Measurements from ENCODE around the gene ITPA. TPM values are rescaled to one million over a fixed set of nuclear protein-coding genes. Genes with fewer than 3 reads are reported as not detected.
A peak's percentile ranks its signal among the peaks of the same experiment; 100 is the strongest.

Gene ITPA
- total RNA-seq, 1 donor from 2014 or later, result 40.9 TPM

DNA sequence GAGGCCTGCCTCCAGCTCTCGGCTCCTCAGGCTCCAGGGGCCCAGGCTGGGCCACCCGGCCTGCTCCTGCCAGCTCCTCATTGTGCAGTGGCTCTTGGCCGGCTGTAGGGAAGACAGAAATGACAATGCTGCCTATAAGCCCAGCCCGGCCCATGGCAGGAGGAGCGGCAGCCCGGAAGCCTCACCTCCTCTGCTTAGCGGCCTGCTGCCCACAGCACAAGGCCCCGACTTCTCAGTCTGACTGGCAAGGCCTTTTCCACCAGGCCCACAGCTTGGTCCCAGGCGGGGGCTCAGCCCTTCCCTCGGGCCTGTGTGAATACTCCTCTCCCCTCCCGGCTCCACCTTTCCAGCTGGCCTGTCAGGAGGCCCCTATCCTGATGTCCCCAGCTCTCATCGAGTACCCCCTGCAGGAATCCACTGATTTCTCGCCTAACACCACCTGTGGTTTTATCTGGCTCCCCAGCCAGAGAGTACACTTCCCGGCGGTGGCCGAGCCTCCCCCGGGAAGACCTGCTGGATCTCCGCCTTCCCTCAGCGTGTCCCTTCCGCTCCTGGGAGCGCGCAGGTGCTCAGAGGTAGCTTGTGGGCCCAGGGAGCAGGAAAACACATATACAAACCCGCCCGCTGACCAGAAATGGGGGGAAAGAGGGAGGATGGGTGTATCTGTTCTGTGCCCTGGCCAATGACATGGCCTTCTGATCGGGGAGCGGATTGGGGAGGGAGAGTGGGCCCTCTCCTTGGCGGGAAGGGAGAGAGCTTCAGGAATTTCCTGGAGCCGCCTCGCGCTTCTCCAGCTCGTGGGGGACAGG lies 5.8 kb upstream of the ITPA start:
- H3K27me3 ChIP-seq (ENCODE audit: low read depth), result no peaks in the 10 kb centered on the region
- intact Hi-C loops (cut with DNase I), result no loop called here
- DNase-seq (no peak), ATAC-seq (peak; percentile 47 to 65)
- TF ChIP-seq, protein P1, sequence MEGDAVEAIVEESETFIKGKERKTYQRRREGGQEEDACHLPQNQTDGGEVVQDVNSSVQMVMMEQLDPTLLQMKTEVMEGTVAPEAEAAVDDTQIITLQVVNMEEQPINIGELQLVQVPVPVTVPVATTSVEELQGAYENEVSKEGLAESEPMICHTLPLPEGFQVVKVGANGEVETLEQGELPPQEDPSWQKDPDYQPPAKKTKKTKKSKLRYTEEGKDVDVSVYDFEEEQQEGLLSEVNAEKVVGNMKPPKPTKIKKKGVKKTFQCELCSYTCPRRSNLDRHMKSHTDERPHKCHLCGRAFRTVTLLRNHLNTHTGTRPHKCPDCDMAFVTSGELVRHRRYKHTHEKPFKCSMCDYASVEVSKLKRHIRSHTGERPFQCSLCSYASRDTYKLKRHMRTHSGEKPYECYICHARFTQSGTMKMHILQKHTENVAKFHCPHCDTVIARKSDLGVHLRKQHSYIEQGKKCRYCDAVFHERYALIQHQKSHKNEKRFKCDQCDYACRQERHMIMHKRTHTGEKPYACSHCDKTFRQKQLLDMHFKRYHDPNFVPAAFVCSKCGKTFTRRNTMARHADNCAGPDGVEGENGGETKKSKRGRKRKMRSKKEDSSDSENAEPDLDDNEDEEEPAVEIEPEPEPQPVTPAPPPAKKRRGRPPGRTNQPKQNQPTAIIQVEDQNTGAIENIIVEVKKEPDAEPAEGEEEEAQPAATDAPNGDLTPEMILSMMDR (IDR thresholded peaks at IDR 0.05), result no peak
- peak overlapping the region; percentile 99 for H3K4me3 ChIP-seq
- H3K27ac ChIP-seq, result peak overlapping the region; percentile 92
- H3K4me1 ChIP-seq, result peaks cover 18% of the 10 kb centered on the region
- H3K9me3 ChIP-seq, result no peaks in the 10 kb centered on the region
- H3K36me3 ChIP-seq, result peaks cover 36% of the 10 kb centered on the region

DNA sequence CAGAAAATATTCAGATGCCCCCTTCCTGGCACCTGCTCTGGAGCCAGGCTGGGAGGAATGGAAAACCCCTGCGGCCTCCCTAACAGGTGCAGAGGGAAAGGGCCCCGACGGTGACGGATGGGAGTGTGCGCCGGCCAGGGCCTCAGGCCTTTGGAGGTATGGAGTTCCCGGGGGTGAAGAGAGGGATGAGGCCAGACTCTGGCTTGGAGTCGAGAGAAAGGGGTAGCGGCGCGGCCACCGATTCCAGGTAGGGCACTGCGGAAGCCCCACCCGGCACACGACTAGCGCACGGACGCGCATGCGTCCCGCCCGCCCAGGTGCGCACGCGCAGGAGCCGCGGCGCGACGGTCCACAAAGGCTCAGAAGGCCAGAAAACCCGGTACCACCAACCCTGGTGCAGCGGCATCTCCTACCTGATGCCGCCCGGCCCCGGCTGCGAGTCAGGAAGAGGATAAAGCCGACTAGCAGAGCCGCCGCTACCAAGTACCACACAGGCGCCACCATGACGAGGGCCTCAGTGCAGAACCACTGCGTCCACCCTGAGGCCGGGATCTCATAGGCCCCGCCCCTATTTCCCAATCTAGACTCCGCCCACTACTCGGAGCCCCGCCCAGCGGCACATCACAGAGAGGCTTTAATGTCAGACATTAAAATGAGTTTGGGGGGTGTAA lies 5.0 kb upstream of the ITPA start, which contains the start of gene DDRGK1:
Gene DDRGK1 (minus strand): TSS at position 559 of the 671 bp plus-strand sequence. CDS start 55 bp downstream, at position 504.
- Histone ChIP-seq H3K4me3 (peak within 1 kb of the TSS; percentile 99), H3K27me3 (ENCODE audit: low read depth) (no peaks in the 10 kb centered on the region), H3K27ac (peak within 1 kb of the TSS; percentile 92), H3K36me3 (peaks cover 28% of the 10 kb centered on the region), H3K9me3 (no peaks in the 10 kb centered on the region), H3K4me1 (peaks cover 21% of the 10 kb centered on the region)
- peak; percentile 96 for ATAC-seq
- intact Hi-C loops (cut with DNase I), result no loop called here
- TF ChIP-seq, protein P1 (IDR thresholded peaks at IDR 0.05), result no peak
- peak; percentile 91 for DNase-seq

DNA sequence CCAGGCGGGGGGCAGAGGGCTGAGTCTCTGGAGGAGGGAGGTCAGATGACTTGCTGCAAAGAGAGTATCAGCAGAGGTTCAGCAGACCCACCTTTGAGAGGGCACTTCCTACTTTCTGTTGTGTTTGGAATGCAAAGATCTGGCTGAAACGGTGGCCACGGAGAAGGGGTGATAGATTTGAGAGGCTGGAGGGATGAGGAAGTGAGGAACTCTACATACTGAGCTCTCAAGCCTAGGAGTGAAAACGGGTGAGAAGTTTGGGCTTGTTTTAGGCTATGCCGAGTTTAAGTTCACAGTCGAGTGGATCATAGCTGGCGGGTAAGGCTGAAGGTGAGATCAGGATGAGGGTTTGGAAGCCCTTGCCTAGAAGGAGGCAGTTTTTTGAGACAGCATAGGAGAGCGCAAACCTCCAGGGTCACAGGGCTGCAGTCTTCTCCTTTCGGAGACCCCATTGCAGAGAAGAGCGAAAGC lies 477 bp upstream of the ITPA start:
- peaks cover 18% of the 10 kb centered on the region for H3K4me1 ChIP-seq
- no peaks in the 10 kb centered on the region for H3K27me3 ChIP-seq (ENCODE audit: low read depth)
- TF ChIP-seq, protein P1 (IDR thresholded peaks at IDR 0.05), result no peak
- no peaks in the 10 kb centered on the region for H3K9me3 ChIP-seq
- no peak for DNase-seq
- H3K27ac ChIP-seq, result peak overlapping the region; percentile 91
- H3K36me3 ChIP-seq, result peaks cover 8% of the 10 kb centered on the region
- intact Hi-C loops (cut with DNase I), result no loop called here
- H3K4me3 ChIP-seq, result peak overlapping the region; percentile 92
- ATAC-seq, result peak in 1 of 2 donors; percentile 1

DNA sequence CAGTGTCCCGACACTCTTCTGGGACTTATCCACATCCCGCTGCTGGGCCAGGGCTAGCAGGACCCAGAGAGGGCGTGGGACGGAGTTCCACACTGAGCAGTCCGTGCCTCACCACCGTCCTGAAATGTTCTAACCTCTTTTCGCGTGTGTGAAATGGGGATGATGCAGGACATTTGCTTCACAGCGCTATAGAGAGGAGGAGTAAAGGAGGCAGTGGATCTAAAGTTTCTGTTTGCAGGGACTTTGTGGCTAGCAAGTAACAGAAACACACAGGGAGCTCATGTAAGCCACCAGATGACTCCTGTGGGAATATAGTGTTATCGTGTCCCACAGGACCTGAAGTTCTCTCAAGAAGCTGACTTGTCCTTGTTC lies 634 bp downstream of the ITPA start:
- intact Hi-C loops (cut with DNase I), result no loop called here
- Histone ChIP-seq H3K27me3 (ENCODE audit: low read depth) (no peaks in the 10 kb centered on the region), H3K36me3 (peaks cover 18% of the 10 kb centered on the region), H3K27ac (peak overlapping the region; percentile 91), H3K9me3 (no peaks in the 10 kb centered on the region), H3K4me1 (peaks cover 18% of the 10 kb centered on the region), H3K4me3 (peak overlapping the region; percentile 92)
- ATAC-seq (peak; percentile 49 to 54), DNase-seq (no peak)
- TF ChIP-seq, protein P1 (IDR thresholded peaks at IDR 0.05), result no peak

DNA sequence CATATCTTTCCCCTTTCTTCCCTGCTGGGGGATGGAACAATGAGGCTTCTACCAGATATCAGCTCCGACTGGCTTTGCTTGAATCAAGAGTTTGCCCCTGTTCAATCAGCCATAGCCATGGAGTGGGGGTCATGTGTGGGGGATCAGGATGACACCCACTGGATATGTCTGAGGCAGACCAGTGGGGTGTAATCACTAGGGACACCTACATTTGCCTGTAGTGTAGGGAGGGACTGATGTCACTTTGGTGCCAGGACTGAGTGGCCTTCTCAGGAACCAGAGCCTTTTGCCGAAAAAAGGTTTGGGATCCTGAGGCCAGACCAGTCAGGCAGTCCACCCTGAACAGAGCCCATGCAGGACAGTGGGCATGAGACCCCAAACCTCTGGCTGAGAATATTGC lies 1.0 kb downstream of the ITPA start:
- H3K4me3 ChIP-seq, result peak overlapping the region; percentile 92
- no peaks in the 10 kb centered on the region for H3K9me3 ChIP-seq
- peaks cover 22% of the 10 kb centered on the region for H3K36me3 ChIP-seq
- intact Hi-C loops (cut with DNase I), result no loop called here
- ATAC-seq (no peak), DNase-seq (no peak)
- H3K27me3 ChIP-seq (ENCODE audit: low read depth), result no peaks in the 10 kb centered on the region
- H3K27ac ChIP-seq, result no peak overlapping the region
- TF ChIP-seq, protein P1 (IDR thresholded peaks at IDR 0.05), result no peak
- H3K4me1 ChIP-seq, result peaks cover 18% of the 10 kb centered on the region
